ENCODE measurements around the gene GPX3. TPM values are rescaled to one million over a fixed set of nuclear protein-coding genes. Genes with fewer than 3 reads are reported as not detected.
A peak's percentile ranks its signal among the peaks of the same experiment; 100 is the strongest.

Gene GPX3
- total RNA-seq, 1 donor from 2014 or later = 1,259 TPM

- peaks cover 72% of the 10 kb centered on the region for H3K36me3 ChIP-seq
- no peak for TF ChIP-seq CTCF (IDR thresholded peaks at IDR 0.05)
- intact Hi-C loops (cut with DNase I) = loop anchor here (10.0 kb wide), 1 partner anchor 176 kb away; no protein-coding TSS in a partner anchor
- DNase-seq (peak; percentile 43), ATAC-seq (no peak)
- H3K27me3 ChIP-seq = no peaks in the 10 kb centered on the region
- H3K27ac ChIP-seq = peak overlapping the region; percentile 42
- peaks cover 44% of the 10 kb centered on the region for H3K4me1 ChIP-seq
- no peak overlapping the region for H3K4me3 ChIP-seq
- H3K9me3 ChIP-seq = no peaks in the 10 kb centered on the region
Observed at GRCh38 chr5:151058891-151059489, 38.6 kb downstream of the GPX3 start.

- H3K27ac ChIP-seq = peak overlapping the region; percentile 67
- peaks cover 54% of the 10 kb centered on the region for H3K36me3 ChIP-seq
- no peaks in the 10 kb centered on the region for H3K9me3 ChIP-seq
- no peaks in the 10 kb centered on the region for H3K27me3 ChIP-seq
- DNase-seq (peak; percentile 59), ATAC-seq (peak; percentile 36)
- no peak for TF ChIP-seq CTCF (IDR thresholded peaks at IDR 0.05)
- peaks cover 49% of the 10 kb centered on the region for H3K4me1 ChIP-seq
- intact Hi-C loops (cut with DNase I) = no loop called here
- H3K4me3 ChIP-seq = no peak overlapping the region
Observed at GRCh38 chr5:151060742-151061141, 40.4 kb downstream of the GPX3 start.

- TF ChIP-seq CTCF (IDR thresholded peaks at IDR 0.05) = no peak
- ATAC-seq (no peak), DNase-seq (peak; percentile 21)
- Histone ChIP-seq H3K27ac (peak overlapping the region; percentile 44), H3K4me3 (no peak overlapping the region), H3K9me3 (no peaks in the 10 kb centered on the region), H3K36me3 (peaks cover 48% of the 10 kb centered on the region), H3K27me3 (no peaks in the 10 kb centered on the region), H3K4me1 (peaks cover 58% of the 10 kb centered on the region)
- intact Hi-C loops (cut with DNase I) = no loop called here
Observed at GRCh38 chr5:151062405-151063141, 42.2 kb downstream of the GPX3 start.

- ATAC-seq (no peak), DNase-seq (no peak)
- no peaks in the 10 kb centered on the region for H3K27me3 ChIP-seq
- no peaks in the 10 kb centered on the region for H3K9me3 ChIP-seq
- intact Hi-C loops (cut with DNase I) = no loop called here
- peaks cover 42% of the 10 kb centered on the region for H3K36me3 ChIP-seq
- no peak overlapping the region for H3K4me3 ChIP-seq
- H3K4me1 ChIP-seq = peaks cover 65% of the 10 kb centered on the region
- no peak for TF ChIP-seq CTCF (IDR thresholded peaks at IDR 0.05)
- peak overlapping the region; percentile 44 for H3K27ac ChIP-seq
Observed at GRCh38 chr5:151063142-151063989, 43.0 kb downstream of the GPX3 start.

GRCh38 chr5:151064916-151065499 is 44.6 kb downstream of the GPX3 start:
- intact Hi-C loops (cut with DNase I) = no loop called here
- no peak for DNase-seq
- Histone ChIP-seq H3K27me3 (no peaks in the 10 kb centered on the region), H3K36me3 (peaks cover 31% of the 10 kb centered on the region), H3K4me1 (peaks cover 67% of the 10 kb centered on the region), H3K4me3 (no peak overlapping the region), H3K9me3 (no peaks in the 10 kb centered on the region), H3K27ac (peak overlapping the region; percentile 44)
- no peak for TF ChIP-seq CTCF (IDR thresholded peaks at IDR 0.05)
- ATAC-seq = no peak
